Daoy (cell line): ENCODE results near the gene SMLR1. TPM values are rescaled to one million over a fixed set of nuclear protein-coding genes. Genes with fewer than 3 reads are reported as not detected.

Experiments used
- total RNA-seq: library from RNA; depleted of rRNA; stranded (reverse); fragments of >200 nt; shearing (Covaris generic); gene quantifications from 2 replicates; pipeline ENCODE4 v1.2.3, GENCODE V29; 2014; rRNA removed

SMLR1 gene
- total RNA-seq, 1 experiment from 2014 or later: not detected

Other genes starting within 250 kb of the SMLR1 start
- 14.1 and 27.2 TPM in 2 replicates for gene EPB41L2, start 235.8 kb downstream of the SMLR1 start, total RNA-seq